Panc1 (cell line): ENCODE measurements around the gene PITX3.

ENCODE experiments used
- CTCF ChIP-seq: fragments of 450-650 bp; IDR thresholded peaks from 2 replicates; pipeline ENCODE4 v1.5.1; 2017; ENCODE audit warnings: mild to moderate bottlenecking
- TCF7L2 ChIP-seq: IDR thresholded peaks from 2 replicates; pipeline ENCODE4 v1.6.1; 2011; ENCODE audit warnings: mild to moderate bottlenecking, low read depth, low read length, inconsistent platforms

GRCh38 chr10:102240467-102241031, 763 bp downstream of the PITX3 start:
- no peak for TF ChIP-seq CTCF
- no peak for TF ChIP-seq TCF7L2
